Measurements from ENCODE around the gene PTPRN2.

PTPRN2 gene

DNA sequence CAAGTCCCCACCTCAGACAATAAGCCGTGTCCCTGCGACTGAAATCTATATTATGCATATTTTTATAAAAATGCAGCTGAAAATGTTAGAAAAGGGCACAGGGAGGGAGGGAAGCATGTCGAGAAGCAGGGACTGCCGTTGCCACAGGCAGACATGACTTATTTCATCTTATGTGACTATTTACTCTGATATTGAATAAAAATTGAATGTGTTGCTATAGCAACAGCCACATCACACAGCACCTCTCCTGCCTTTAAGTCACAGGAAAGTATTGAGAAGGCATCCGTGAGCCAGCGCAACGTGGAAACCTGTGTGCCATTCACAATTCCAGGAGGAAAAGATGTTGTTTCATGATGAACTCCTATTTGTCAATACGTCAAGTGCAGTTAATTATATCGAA is 701.4 kb downstream of the PTPRN2 start:
- TF ChIP-seq, protein P1, sequence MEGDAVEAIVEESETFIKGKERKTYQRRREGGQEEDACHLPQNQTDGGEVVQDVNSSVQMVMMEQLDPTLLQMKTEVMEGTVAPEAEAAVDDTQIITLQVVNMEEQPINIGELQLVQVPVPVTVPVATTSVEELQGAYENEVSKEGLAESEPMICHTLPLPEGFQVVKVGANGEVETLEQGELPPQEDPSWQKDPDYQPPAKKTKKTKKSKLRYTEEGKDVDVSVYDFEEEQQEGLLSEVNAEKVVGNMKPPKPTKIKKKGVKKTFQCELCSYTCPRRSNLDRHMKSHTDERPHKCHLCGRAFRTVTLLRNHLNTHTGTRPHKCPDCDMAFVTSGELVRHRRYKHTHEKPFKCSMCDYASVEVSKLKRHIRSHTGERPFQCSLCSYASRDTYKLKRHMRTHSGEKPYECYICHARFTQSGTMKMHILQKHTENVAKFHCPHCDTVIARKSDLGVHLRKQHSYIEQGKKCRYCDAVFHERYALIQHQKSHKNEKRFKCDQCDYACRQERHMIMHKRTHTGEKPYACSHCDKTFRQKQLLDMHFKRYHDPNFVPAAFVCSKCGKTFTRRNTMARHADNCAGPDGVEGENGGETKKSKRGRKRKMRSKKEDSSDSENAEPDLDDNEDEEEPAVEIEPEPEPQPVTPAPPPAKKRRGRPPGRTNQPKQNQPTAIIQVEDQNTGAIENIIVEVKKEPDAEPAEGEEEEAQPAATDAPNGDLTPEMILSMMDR (IDR thresholded peaks at IDR 0.05; ENCODE audit: low read depth, low read length) = no peak
- no peak for DNase-seq (ENCODE audit: extremely low read depth, low read depth)

DNA sequence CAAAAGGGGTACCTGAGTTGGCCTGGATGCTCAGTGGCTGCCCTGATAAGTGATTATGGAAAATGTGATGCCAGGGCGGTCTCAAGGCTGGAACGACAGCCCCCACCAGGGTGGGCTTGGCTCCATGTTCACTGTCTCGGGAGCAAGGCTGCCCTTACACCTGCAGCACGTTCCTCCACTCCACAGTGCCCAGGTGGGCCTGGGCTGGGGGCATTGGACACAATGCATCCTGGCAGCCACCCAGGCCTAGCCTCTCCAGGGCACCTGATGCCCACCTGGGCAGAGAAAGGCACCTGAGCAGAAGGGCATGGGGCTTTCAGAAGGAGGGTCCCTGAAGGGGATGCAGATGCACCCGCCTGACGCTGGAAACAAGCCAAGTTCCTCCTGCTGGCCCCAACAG is 702.5 kb downstream of the PTPRN2 start:
- no peak for DNase-seq (ENCODE audit: extremely low read depth, low read depth)
- TF ChIP-seq, protein P1 (IDR thresholded peaks at IDR 0.05; ENCODE audit: low read depth, low read length) = no peak

DNA sequence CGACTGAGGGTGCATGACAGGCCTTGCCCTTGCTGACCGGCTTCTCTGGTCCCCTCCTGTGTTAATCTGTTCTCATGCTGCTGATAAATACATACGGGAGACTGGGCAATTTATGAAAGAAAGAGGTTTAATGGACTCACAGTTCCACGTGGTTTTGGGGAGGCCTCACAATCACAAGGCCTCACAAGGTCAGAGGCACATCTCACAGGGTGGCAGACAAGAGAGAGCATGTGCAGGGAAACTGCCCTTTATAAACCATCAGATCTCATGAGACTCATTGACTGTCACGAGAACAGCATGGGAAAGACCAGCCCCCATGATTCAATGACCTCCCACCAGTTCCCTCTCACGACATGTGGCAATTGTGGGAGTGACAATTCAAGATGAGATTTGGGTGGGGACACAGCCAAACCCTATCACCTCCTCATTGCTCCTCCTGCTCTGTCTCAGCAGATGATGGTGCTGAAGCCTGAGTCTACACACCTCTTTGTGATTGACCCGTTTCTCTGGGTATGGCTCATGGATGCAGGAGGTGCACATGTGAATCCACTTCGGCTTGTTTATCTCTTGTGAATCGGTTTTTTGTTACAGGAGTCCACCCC is 703.1 kb downstream of the PTPRN2 start:
- TF ChIP-seq, protein P1 (IDR thresholded peaks at IDR 0.05; ENCODE audit: low read depth, low read length) = no peak
- no peak for DNase-seq (ENCODE audit: extremely low read depth, low read depth)

DNA sequence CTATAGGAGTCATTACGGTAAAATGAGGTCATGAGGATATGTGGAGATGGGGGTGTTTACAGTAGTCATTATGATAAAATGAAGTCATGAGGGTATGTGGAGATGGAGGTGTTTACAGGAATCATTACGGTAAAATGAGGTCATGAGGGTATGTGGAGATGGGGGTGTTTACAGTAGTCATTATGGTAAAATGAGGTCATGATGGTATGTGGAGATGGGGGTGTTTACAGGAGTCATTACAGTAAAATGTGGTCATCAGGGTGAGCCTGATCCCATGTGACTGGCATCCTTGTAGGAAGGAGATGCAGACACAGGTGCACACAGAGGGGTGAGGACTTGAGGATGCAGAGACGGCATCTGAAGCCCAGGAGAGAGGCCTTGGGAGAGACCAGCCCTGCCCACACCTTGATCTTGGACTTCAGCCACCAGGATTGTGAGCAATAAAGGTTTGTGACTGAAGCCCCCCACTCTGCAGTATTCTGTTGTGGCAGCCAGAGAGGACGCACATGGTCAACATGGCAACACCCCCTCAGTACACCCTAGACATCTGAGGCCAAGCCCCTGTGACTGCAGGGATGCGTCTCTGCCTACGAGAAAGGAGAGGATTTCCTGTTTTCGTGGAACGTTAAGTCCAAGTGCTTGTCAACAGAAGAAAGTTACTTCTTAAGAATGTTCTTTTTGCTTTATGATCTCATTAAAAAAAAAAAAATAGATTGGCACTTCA is 706.4 kb downstream of the PTPRN2 start:
- TF ChIP-seq, protein P1 (IDR thresholded peaks at IDR 0.05; ENCODE audit: low read depth, low read length) = no peak

DNA sequence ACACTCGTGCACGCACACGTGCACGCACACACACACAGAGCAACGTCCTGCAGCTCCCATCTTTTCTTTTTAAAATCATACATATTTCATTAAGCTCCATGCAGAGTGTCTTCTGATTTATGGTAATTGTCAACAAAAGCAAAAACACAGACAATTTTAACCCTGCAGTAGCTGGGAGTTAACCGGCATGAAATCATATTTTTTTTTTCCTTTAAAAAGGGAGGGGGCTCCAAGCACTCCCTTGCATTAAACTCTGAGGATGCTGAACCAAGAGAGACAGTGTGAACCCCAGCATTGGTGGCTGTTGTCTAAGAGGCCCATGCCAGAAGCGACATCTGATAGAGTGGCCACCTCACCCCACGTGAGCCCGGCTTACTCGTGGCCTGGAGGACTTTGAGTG is 708.2 kb downstream of the PTPRN2 start:
- TF ChIP-seq, protein P1 (IDR thresholded peaks at IDR 0.05; ENCODE audit: low read depth, low read length) = no peak

More for the DNA sequence above, 706.4 kb downstream of the PTPRN2 start:
- DNase-seq (ENCODE audit: extremely low read depth, low read depth) = no peak

DNA sequence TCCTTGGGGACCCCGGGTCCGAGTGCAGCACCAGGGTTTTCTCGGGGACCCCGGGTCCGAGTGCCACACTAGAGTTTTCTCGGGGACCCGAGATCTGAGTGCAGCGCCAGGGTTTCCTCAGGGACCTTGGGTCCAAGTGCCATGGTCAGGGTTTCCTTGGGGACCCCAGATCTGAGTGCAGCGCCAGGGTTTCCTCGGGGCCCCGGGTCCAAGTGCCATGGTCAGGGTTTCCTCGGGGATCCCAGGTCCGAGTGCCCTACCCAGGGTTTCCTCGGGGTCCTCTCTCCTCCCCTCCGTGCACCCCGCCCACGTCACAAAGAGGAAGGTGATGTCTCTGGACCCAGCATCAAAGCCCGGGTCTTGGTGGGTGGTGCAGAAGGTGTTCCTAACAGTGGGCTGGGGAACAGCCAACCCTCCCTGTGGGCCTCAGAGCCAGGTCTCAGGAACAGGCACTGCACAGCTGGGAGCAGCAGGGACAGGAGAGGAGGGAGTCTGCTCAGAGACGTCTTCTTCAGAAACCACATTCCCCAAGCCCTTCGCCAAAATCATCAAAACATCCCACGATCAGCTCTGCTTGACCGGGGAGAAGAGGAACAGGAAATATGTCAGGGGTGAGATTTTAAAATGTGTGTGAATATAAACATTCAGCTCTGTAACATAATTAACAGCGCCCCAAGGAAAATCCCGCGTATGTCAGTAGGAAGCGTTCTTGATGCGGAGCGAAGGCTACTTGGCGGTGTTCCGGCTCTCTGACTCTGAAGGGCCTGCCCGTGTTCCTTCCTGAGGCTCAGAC is 710.1 kb downstream of the PTPRN2 start:
- TF ChIP-seq, protein P1 (IDR thresholded peaks at IDR 0.05; ENCODE audit: low read depth, low read length) = no peak
- no peak for DNase-seq (ENCODE audit: extremely low read depth, low read depth)

More for the DNA sequence above, 708.2 kb downstream of the PTPRN2 start:
- DNase-seq (ENCODE audit: extremely low read depth, low read depth) = no peak

Data from AG09319 (cell line).